ENCODE measurements around the gene ATG10.
"Not testable (repeated sequence)": the region's sequence is repeated elsewhere in the genome, so short reads cannot be mapped to it uniquely, and the experiment has no call there.

Gene ATG10

GRCh38 chr5:81936066-81936465 lies 35.8 kb upstream of the ATG10 start:
- Histone ChIP-seq H3K27me3 (no peaks in the 10 kb centered on the region), H3K36me3 (no peaks in the 10 kb centered on the region), H3K9me3 (no peaks in the 10 kb centered on the region), H3K4me3 (ENCODE audit: low read depth in 1 of 2, low read length in 1 of 2) (no peak overlapping the region), H3K4me1 (ENCODE audit: control insufficient read depth in 1 of 2, insufficient read depth in 1 of 2, low read depth in 1 of 2, low read length in 1 of 2) (no peaks in the 10 kb centered on the region), H3K27ac (no peak overlapping the region)
- TF ChIP-seq CTCF (IDR thresholded peaks at IDR 0.05): no peak

DNA sequence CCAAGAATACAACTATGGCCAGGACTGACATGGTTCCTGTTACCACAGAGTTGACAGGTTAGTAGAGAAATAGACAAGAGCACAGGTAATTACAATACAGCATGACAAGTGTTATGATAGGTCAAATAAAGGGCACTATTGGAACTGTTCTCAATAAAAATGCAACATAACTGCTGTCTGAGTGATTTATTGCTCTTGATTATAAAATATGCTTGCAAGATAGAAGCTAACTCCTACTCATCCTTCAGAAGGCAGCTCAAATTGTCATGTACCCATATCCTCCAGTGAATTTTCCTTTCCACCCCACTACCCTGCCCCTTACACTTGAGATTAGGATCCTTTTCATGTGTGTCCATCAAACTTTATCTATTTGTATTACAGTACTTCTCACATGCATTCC lies 35.1 kb upstream of the ATG10 start:
- Histone ChIP-seq H3K4me1 (ENCODE audit: control insufficient read depth in 1 of 2, insufficient read depth in 1 of 2, low read depth in 1 of 2, low read length in 1 of 2) (no peaks in the 10 kb centered on the region), H3K36me3 (no peaks in the 10 kb centered on the region), H3K9me3 (no peaks in the 10 kb centered on the region), H3K27ac (no peak overlapping the region), H3K4me3 (ENCODE audit: low read depth in 1 of 2, low read length in 1 of 2) (no peak overlapping the region), H3K27me3 (no peaks in the 10 kb centered on the region)
- TF ChIP-seq CTCF (IDR thresholded peaks at IDR 0.05): no peak

- H3K4me1 ChIP-seq (ENCODE audit: control insufficient read depth in 1 of 2, insufficient read depth in 1 of 2, low read depth in 1 of 2, low read length in 1 of 2): no peaks in the 10 kb centered on the region
- no peaks in the 10 kb centered on the region for H3K9me3 ChIP-seq
- no peak for TF ChIP-seq CTCF (IDR thresholded peaks at IDR 0.05)
- H3K27ac ChIP-seq: no peak overlapping the region
- H3K27me3 ChIP-seq: no peaks in the 10 kb centered on the region
- no peaks in the 10 kb centered on the region for H3K36me3 ChIP-seq
- no peak overlapping the region for H3K4me3 ChIP-seq (ENCODE audit: low read depth in 1 of 2, low read length in 1 of 2)
These were observed 29.1 kb upstream of the ATG10 start for GRCh38 chr5:81942746-81943145.

DNA sequence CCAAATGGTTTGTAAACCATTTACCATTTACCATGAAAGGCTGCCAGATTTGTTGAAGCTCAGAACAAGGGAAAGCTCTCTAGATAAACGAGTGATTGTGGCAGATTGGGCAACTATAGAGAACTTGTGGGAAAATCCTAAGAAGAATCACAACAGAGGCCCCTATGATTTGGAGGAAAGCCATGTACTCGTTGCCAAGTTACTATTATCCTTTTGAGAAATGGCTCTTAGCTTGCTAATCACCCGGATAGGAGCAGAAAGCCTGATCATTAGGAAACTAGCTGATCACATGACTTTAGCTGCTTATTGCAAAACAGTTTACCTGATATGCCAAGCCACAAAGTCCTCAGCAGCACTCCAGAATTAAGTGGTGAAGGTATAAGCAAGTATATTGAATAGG lies 23.5 kb upstream of the ATG10 start:
- Histone ChIP-seq H3K36me3 (no peaks in the 10 kb centered on the region), H3K4me1 (ENCODE audit: control insufficient read depth in 1 of 2, insufficient read depth in 1 of 2, low read depth in 1 of 2, low read length in 1 of 2) (no peaks in the 10 kb centered on the region), H3K4me3 (ENCODE audit: low read depth in 1 of 2, low read length in 1 of 2) (no peak overlapping the region), H3K9me3 (no peaks in the 10 kb centered on the region), H3K27me3 (no peaks in the 10 kb centered on the region), H3K27ac (no peak overlapping the region)
- TF ChIP-seq CTCF (IDR thresholded peaks at IDR 0.05): no peak

DNA sequence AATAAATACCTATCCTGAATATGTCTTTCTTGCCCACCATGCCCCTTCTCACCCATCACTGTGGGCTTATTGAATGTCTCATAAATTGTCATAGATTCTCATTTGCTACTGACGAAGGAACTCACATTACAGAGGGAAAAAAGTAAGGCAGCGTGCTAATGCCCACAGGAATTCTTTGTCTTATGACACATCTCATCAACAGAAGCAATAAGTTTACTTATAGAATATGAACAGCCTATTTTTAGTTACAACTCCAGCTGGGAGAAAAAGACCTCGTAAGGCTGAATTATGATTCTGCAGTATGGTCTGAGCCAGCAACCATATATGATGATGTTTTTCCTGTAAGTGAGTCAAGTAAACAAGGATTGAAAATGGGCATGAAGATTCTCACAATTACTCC lies 22.4 kb upstream of the ATG10 start:
- H3K4me1 ChIP-seq (ENCODE audit: control insufficient read depth in 1 of 2, insufficient read depth in 1 of 2, low read depth in 1 of 2, low read length in 1 of 2): no peaks in the 10 kb centered on the region
- H3K27ac ChIP-seq: no peak overlapping the region
- no peaks in the 10 kb centered on the region for H3K27me3 ChIP-seq
- H3K4me3 ChIP-seq (ENCODE audit: low read depth in 1 of 2, low read length in 1 of 2): no peak overlapping the region
- TF ChIP-seq CTCF (IDR thresholded peaks at IDR 0.05): no peak
- no peaks in the 10 kb centered on the region for H3K36me3 ChIP-seq
- no peaks in the 10 kb centered on the region for H3K9me3 ChIP-seq

DNA sequence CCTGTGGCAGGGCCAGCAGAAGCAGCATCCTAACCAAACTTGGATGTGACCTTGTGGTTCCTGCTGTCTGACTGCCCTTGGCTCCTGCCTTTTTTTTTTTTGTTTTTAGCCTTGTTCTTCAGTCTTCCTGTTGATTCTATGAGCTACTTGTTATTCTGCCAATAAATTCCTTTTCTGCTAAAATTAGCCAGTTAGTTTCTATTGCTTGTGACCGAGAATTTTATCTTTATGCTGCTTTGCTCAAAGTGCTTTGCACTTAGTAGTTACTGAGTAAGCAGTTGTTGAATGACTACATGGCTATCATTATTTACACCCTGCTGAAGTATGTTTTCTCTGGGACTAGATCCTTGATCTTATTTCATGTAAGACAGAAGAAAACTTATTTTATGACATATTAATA lies 20.8 kb upstream of the ATG10 start:
- Histone ChIP-seq H3K27me3 (no peaks in the 10 kb centered on the region), H3K4me3 (ENCODE audit: low read depth in 1 of 2, low read length in 1 of 2) (no peak overlapping the region), H3K36me3 (no peaks in the 10 kb centered on the region), H3K4me1 (ENCODE audit: control insufficient read depth in 1 of 2, insufficient read depth in 1 of 2, low read depth in 1 of 2, low read length in 1 of 2) (no peaks in the 10 kb centered on the region), H3K27ac (no peak overlapping the region), H3K9me3 (no peaks in the 10 kb centered on the region)
- TF ChIP-seq CTCF (IDR thresholded peaks at IDR 0.05): no peak

- not testable (repeated sequence) for H3K9me3 ChIP-seq; H3K27me3 ChIP-seq; H3K36me3 ChIP-seq; H3K4me1 ChIP-seq (ENCODE audit: control insufficient read depth in 1 of 2, insufficient read depth in 1 of 2, low read depth in 1 of 2, low read length in 1 of 2); H3K27ac ChIP-seq; H3K4me3 ChIP-seq (ENCODE audit: low read depth in 1 of 2, low read length in 1 of 2)
These were observed 17.0 kb upstream of the ATG10 start for GRCh38 chr5:81954796-81955195.

DNA sequence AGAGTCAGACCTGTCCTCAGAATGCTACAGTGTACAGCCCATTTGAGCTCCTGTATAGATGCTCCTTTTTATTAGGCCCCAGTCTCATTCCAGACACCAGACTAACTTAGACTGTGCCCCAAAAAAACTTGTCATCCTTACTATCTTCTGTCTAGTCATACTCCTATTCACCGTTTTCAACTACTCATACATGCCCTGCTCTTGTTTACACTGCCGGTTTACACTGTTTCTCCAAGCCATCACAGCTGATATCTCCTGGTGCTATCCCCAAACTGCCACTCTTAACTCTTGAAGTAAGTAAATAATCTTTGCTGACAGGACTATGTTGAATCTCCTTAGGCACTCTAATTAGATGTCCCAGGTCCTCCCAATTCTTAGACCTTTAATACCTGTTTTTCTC lies 13.7 kb upstream of the ATG10 start:
- not testable (repeated sequence) for H3K4me3 ChIP-seq (ENCODE audit: low read depth in 1 of 2, low read length in 1 of 2); H3K27me3 ChIP-seq; H3K27ac ChIP-seq; H3K4me1 ChIP-seq (ENCODE audit: control insufficient read depth in 1 of 2, insufficient read depth in 1 of 2, low read depth in 1 of 2, low read length in 1 of 2); H3K9me3 ChIP-seq; H3K36me3 ChIP-seq
